Thyroid gland (tissue), 4 donors: Measurements from ENCODE around the gene OPN4. TPM values are rescaled to one million over a fixed set of nuclear protein-coding genes. Genes with fewer than 3 reads are reported as not detected.
A peak's percentile ranks its signal among the peaks of the same experiment; 100 is the strongest.

Experiments used
- DNase-seq, 2 donors: peaks; one replicate each; pipeline ENCODE4 v3.0.0-alpha.2; 2019
- H3K27ac ChIP-seq, 3 donors: fragments of 200-600 bp; sonication (generic); 1 replicate in 2 of 3; 2 replicates in 1 of 3; pipeline ENCODE4 v1.5.1; 2016 to 2019; ENCODE audit warnings: mild to moderate bottlenecking in 1 of 3, moderate library complexity in 1 of 3
- H3K27me3 ChIP-seq: fragments of 200-600 bp; sonication (generic); one replicate; pipeline ENCODE4 v1.5.1; 2019
- H3K36me3 ChIP-seq, 2 donors: fragments of 200-600 bp; sonication (generic); one replicate each; pipeline ENCODE4 v1.5.1; 2016 to 2019
- H3K4me1 ChIP-seq, 2 donors: fragments of 200-600 bp; sonication (generic); one replicate each; pipeline ENCODE4 v1.5.1; 2017 to 2019
- H3K4me3 ChIP-seq, 3 donors: fragments of 200-600 bp; sonication (generic); replicated peaks in 1 of 3; 1 replicate in 2 of 3; 2 replicates in 1 of 3; pipeline ENCODE4 v1.5.1; 2016; ENCODE audit warnings: mild to moderate bottlenecking in 1 of 3
- H3K9me3 ChIP-seq: fragments of 200-600 bp; sonication (generic); one replicate; pipeline ENCODE4 v1.5.1; 2017
- POLR2A ChIP-seq, 2 donors: fragments of 450-650 bp; IDR thresholded peaks; one replicate each; pipeline ENCODE4 v1.6.1; 2017; ENCODE audit warnings: antibody characterized with exemption in 2 of 2, mild to moderate bottlenecking in 2 of 2, moderate library complexity in 1 of 2
- WGBS, 2 donors: methylation state at CpG; one replicate each; pipeline ENCODE4 v1.1.5; 2017; 5-methylcytosine and 5-hydroxymethylcytosine counted together
- intact Hi-C: fragments of 100-400 bp; cut with DNase I; formaldehyde crosslinking; loops from one replicate; pipeline ENCODE4 v1.15.1; 2023
- total RNA-seq, 4 donors: library from RNA; depleted of rRNA; stranded (reverse); fragments of >200 nt; gene quantifications; one replicate each; pipeline ENCODE4 v1.2.3, GENCODE V29; 2016
- TF ChIP-seq, protein P1 (sequence below), 6 experiments: fragments of 200-600 bp in 3 of 6; fragments of 450-650 bp in 3 of 6; sonication (generic) in 3 of 6; IDR thresholded peaks; one replicate each; pipeline ENCODE4 v1.5.1; 2016 to 2019; ENCODE audit warnings: antibody characterized with exemption in 6 of 6, mild to moderate bottlenecking in 2 of 6, inconsistent platforms in 1 of 6, moderate library complexity in 1 of 6

OPN4 gene
- total RNA-seq, 4 donors from 2014 or later = 0.24 TPM; not detected in 3

DNA sequence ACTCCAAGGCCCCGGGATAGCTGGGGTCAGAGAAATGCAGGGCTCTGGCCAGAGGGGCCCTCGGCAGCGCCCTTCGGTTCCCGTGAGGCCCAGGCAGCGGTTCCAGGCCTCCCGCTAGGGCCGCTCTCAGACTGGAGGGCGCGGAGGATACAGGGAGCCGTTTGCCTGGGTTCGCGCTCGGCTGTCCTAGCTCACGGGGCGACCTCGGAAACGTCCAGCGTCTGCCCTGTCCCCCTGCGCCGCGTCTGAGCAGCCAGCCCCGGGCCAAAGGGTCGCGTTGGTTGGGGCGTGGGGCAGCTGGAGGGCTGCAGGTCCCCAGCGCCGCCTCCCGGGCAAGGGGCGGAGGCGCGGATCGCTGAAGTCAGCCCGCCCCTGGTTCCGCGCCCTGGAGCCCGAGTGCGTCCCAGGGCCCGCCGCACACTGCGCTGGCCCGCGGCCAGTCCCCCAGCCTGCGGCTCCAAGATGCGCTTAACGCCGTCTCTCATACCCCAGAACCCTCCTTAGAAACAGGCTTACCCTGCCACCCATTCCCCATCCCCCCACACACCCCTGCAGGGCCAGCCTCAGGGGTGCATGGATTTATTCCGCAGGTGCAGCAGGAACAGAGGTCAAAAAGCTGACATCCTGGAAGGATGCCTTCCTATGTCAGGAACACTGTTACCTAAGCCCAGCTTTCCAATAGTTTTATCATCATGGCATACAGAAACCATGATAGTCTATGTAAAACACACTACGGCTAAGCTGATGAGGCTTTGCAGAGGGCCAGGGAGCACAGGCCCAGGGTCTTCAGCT, 22.1 kb upstream of the OPN4 start:
- Histone ChIP-seq H3K36me3 (no peaks in the 10 kb centered on the region), H3K9me3 (no peaks in the 10 kb centered on the region), H3K4me1 (peaks cover 7 to 17% of the 10 kb centered on the region in 2 donors), H3K27me3 (no peaks in the 10 kb centered on the region), H3K27ac (no peak overlapping the region), H3K4me3 (no peak overlapping the region)
- peak; percentile 31 to 32 for DNase-seq
- WGBS, 2 donors = 23% methylated on average over 9 to 14 of the region's 49 CpGs
- intact Hi-C loops = no loop called here
- TF ChIP-seq, protein P1, sequence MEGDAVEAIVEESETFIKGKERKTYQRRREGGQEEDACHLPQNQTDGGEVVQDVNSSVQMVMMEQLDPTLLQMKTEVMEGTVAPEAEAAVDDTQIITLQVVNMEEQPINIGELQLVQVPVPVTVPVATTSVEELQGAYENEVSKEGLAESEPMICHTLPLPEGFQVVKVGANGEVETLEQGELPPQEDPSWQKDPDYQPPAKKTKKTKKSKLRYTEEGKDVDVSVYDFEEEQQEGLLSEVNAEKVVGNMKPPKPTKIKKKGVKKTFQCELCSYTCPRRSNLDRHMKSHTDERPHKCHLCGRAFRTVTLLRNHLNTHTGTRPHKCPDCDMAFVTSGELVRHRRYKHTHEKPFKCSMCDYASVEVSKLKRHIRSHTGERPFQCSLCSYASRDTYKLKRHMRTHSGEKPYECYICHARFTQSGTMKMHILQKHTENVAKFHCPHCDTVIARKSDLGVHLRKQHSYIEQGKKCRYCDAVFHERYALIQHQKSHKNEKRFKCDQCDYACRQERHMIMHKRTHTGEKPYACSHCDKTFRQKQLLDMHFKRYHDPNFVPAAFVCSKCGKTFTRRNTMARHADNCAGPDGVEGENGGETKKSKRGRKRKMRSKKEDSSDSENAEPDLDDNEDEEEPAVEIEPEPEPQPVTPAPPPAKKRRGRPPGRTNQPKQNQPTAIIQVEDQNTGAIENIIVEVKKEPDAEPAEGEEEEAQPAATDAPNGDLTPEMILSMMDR (IDR thresholded peaks at IDR 0.05) = peak in 2 of 6 experiments; percentile 30 to 35
- TF ChIP-seq POLR2A (IDR thresholded peaks at IDR 0.05) = no peak

DNA sequence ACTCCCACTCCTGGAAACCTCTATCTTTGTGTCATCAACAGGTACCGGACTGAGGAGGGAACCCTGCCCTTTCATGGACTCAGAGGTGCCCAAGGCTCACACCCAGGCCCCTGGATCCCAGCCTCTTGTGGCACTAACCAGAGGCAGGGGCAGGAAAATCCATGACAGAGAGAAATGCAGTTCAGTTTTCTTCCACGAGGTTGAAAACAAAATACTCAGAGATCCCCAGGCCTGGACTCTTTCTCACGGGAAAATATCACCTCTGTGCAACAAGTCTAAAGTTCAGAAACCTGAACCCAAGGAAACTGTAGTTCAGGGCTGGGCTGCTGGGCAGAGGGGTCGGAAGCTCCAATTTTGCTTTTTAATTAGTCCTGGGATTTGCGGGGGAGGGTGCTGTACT, 21.4 kb upstream of the OPN4 start:
- 70 to 83% methylated on average over 4 to 5 of the region's 5 CpGs for WGBS, 2 donors

DNA sequence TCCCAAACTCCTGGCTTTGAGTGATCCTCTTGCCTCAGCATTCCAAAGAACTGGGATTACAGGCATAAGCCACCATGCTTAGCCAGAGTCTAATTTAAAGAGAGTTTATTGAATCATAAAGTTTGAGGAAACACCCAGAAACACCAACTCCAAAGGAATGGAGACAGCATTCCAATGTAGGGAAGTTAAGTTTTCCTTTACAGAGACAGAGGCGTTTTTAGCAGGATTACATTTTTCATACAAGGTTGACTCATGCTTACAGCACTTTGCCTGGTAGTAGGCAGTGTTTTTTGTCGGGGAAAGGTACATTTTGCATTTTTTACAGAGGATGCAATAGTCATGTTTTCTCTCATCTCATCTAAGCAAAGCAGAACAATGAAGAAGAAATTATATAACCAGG, 18.9 kb upstream of the OPN4 start:
- WGBS, 2 donors = 78 to 82% methylated on average over 2 of the region's 2 CpGs
- DNase-seq = no peak
- H3K27ac ChIP-seq = no peak overlapping the region
- H3K36me3 ChIP-seq = no peaks in the 10 kb centered on the region
- no peaks in the 10 kb centered on the region for H3K9me3 ChIP-seq
- peaks cover 7 to 9% of the 10 kb centered on the region in 2 donors for H3K4me1 ChIP-seq
- H3K4me3 ChIP-seq = no peak overlapping the region
- no peaks in the 10 kb centered on the region for H3K27me3 ChIP-seq
- intact Hi-C loops = no loop called here
- TF ChIP-seq, protein P1 (IDR thresholded peaks at IDR 0.05) = no peak
- TF ChIP-seq POLR2A (IDR thresholded peaks at IDR 0.05) = no peak

More for the DNA sequence above, 21.4 kb upstream of the OPN4 start:
- peaks cover 7 to 17% of the 10 kb centered on the region in 2 donors for H3K4me1 ChIP-seq
- DNase-seq = no peak
- intact Hi-C loops = no loop called here
- no peak overlapping the region for H3K4me3 ChIP-seq
- H3K9me3 ChIP-seq = no peaks in the 10 kb centered on the region
- no peak for TF ChIP-seq POLR2A (IDR thresholded peaks at IDR 0.05)
- TF ChIP-seq, protein P1 (IDR thresholded peaks at IDR 0.05) = no peak
- no peaks in the 10 kb centered on the region for H3K36me3 ChIP-seq
- H3K27me3 ChIP-seq = no peaks in the 10 kb centered on the region
- H3K27ac ChIP-seq = no peak overlapping the region

DNA sequence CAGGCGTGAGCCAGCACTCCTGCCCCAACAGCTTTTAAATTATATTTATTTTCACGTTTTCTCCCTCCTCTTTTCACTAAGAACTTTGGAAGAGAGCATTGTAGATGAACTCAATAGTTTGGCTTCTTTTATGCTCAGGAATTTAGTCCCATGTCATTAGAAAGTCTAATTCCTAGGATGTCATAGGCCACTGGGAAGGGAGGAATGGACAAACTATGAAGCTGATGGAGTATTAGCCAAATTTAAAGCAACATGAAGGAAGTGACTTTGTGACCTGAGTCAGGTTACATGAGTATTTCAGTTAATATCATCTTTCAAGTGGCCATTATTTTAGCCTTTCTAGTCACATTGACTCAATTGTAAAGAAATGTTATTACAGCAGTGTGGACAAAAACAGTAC, 18.0 kb upstream of the OPN4 start:
- Histone ChIP-seq H3K36me3 (no peaks in the 10 kb centered on the region), H3K27me3 (no peaks in the 10 kb centered on the region), H3K4me1 (peaks cover 7 to 9% of the 10 kb centered on the region in 2 donors), H3K9me3 (no peaks in the 10 kb centered on the region), H3K27ac (no peak overlapping the region), H3K4me3 (no peak overlapping the region)
- TF ChIP-seq POLR2A (IDR thresholded peaks at IDR 0.05) = no peak
- TF ChIP-seq, protein P1 (IDR thresholded peaks at IDR 0.05) = no peak
- no peak for DNase-seq
- intact Hi-C loops = no loop called here
- 76 to 79% methylated on average over 2 of the region's 2 CpGs for WGBS, 2 donors

- Histone ChIP-seq H3K4me1 (no peaks in the 10 kb centered on the region), H3K27ac (no peak overlapping the region), H3K27me3 (no peaks in the 10 kb centered on the region), H3K36me3 (no peaks in the 10 kb centered on the region), H3K4me3 (no peak overlapping the region), H3K9me3 (no peaks in the 10 kb centered on the region)
- intact Hi-C loops = no loop called here
- TF ChIP-seq POLR2A (IDR thresholded peaks at IDR 0.05) = no peak
- TF ChIP-seq, protein P1 (IDR thresholded peaks at IDR 0.05) = no peak
- no peak for DNase-seq
These were observed 12.3 kb upstream of the OPN4 start for GRCh38 chr10:86642021-86642420.
